ENCODE measurements around the gene CUX1.
"Not testable (repeated sequence)": the region's sequence is repeated elsewhere in the genome, so short reads cannot be mapped to it uniquely, and the experiment has no call there.

DNA sequence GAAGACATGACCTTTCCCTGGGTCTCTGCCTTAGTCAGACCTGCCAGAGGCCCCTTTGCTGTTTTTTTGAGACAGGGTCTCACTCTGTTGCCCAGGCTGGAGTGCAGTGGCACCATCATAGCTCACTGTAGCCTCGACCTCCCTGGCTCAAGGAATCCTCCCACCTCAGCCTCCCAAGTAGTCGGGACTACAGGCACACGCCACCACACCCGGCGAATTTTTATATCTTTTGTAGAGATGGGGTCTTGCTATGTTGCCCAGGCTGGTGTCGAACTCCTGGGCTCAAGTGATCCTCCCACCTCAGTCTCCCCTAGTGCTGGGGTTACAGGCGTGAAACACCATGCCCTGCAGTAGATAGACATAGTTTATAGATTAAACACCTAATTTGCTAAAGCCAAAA, 366.4 kb downstream of the CUX1 start:
- TF ChIP-seq, protein P1, sequence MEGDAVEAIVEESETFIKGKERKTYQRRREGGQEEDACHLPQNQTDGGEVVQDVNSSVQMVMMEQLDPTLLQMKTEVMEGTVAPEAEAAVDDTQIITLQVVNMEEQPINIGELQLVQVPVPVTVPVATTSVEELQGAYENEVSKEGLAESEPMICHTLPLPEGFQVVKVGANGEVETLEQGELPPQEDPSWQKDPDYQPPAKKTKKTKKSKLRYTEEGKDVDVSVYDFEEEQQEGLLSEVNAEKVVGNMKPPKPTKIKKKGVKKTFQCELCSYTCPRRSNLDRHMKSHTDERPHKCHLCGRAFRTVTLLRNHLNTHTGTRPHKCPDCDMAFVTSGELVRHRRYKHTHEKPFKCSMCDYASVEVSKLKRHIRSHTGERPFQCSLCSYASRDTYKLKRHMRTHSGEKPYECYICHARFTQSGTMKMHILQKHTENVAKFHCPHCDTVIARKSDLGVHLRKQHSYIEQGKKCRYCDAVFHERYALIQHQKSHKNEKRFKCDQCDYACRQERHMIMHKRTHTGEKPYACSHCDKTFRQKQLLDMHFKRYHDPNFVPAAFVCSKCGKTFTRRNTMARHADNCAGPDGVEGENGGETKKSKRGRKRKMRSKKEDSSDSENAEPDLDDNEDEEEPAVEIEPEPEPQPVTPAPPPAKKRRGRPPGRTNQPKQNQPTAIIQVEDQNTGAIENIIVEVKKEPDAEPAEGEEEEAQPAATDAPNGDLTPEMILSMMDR (IDR thresholded peaks at IDR 0.05; ENCODE audit: low read depth, low read length, poor library complexity, severe bottlenecking) = not testable (repeated sequence)
- TF ChIP-seq EZH2phosphoT487 (IDR thresholded peaks at IDR 0.05; ENCODE audit: borderline replicate concordance, low read length) = not testable (repeated sequence)
